ENCODE results near the gene ECT2L.

DNA sequence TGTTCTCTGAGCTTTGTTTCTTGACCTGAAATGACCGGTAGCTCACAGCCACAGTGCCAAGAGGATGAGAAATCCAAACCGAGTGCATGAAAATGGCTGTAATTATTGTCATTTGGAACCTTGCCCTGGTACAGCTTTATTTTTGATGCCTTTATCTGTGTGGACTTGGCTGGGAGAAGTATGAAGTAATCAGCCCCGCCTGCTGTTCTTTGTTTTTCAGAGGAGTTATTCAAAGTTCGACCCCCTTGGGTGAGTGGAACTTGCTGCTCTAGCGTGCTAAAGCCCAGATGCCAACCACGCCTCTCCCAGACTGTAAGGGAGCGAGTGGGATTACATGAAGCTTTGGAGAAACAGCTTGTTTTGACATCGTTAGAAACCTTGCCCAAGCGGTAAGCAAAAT is 48.3 kb downstream of the ECT2L start:
- TF ChIP-seq, protein P1, sequence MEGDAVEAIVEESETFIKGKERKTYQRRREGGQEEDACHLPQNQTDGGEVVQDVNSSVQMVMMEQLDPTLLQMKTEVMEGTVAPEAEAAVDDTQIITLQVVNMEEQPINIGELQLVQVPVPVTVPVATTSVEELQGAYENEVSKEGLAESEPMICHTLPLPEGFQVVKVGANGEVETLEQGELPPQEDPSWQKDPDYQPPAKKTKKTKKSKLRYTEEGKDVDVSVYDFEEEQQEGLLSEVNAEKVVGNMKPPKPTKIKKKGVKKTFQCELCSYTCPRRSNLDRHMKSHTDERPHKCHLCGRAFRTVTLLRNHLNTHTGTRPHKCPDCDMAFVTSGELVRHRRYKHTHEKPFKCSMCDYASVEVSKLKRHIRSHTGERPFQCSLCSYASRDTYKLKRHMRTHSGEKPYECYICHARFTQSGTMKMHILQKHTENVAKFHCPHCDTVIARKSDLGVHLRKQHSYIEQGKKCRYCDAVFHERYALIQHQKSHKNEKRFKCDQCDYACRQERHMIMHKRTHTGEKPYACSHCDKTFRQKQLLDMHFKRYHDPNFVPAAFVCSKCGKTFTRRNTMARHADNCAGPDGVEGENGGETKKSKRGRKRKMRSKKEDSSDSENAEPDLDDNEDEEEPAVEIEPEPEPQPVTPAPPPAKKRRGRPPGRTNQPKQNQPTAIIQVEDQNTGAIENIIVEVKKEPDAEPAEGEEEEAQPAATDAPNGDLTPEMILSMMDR (IDR thresholded peaks at IDR 0.05; ENCODE audit: low read depth, low read length) = no peak
- no peak for TF ChIP-seq EZH2phosphoT487 (IDR thresholded peaks at IDR 0.05; ENCODE audit: low read depth)

All from OCI-LY3 (cell line).